ENCODE data around the gene TSSK6.

DNA sequence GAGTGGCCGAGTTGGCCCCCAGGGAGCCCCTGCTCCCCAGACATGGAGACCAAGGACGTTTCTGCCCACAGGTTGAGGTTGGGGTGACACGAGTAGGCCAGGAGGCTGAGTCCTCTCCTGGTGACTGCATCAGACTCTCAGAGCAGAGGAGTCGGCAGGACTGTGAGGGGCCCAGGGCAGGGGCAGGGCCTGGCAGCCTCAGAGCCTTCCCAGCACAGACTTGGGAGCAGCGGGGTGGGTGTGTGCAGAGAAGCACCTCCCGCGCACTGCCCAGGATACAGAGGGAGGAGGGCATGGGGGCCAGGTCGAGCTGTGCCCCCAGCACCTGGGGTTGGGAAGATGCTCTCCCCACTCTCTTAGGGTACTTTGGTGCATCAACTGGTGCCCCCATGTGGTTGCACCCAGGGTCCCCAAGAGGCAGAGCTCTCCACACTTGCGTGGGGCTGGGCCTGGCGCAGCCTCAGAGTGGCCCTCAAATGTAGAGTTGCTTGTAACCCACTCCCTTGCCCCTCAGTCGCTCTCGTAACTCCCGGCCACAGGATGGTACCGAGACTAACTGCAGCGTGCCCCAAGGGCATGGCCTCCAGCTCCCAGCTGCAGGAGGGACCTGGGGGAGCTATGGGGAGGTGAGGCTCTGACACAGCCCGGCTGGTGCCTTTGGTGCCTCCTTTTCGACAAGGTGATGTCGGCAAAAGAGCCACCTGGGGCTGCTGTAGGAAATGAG is 15.9 kb downstream of the TSSK6 start:
- TF ChIP-seq POLR2AphosphoS5 (IDR thresholded peaks at IDR 0.05) (no peak), POLR2A (IDR thresholded peaks at IDR 0.05) (no peak)
- TF ChIP-seq, protein P1, sequence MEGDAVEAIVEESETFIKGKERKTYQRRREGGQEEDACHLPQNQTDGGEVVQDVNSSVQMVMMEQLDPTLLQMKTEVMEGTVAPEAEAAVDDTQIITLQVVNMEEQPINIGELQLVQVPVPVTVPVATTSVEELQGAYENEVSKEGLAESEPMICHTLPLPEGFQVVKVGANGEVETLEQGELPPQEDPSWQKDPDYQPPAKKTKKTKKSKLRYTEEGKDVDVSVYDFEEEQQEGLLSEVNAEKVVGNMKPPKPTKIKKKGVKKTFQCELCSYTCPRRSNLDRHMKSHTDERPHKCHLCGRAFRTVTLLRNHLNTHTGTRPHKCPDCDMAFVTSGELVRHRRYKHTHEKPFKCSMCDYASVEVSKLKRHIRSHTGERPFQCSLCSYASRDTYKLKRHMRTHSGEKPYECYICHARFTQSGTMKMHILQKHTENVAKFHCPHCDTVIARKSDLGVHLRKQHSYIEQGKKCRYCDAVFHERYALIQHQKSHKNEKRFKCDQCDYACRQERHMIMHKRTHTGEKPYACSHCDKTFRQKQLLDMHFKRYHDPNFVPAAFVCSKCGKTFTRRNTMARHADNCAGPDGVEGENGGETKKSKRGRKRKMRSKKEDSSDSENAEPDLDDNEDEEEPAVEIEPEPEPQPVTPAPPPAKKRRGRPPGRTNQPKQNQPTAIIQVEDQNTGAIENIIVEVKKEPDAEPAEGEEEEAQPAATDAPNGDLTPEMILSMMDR (IDR thresholded peaks at IDR 0.05): no peak
